ENCODE results near the gene SLC22A23.

SLC22A23 gene

DNA sequence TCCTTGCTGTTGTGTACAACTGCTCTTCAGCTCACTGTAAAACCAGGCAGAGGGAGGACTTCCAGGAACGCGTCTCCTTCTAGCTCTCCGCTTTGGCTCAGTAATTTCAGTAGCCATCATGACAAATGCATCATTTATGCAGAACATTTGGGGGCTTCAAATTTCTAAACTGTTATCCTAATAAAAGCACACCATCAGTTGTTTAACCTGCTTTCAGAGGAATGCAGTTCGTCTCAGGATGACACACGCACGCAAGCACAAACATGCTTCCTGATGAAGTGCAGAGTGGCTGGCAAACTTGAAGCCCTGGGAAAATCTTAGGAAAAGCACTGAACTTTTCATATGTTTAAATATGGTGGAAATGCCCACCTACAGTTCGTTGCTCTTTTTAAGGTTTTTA, 24.4 kb downstream of the SLC22A23 start:
- TF ChIP-seq CTCF (IDR thresholded peaks at IDR 0.05), result no peak
- peaks cover 0 to 7% (median 0%) of the 10 kb centered on the region in 4 donors for H3K4me1 ChIP-seq
- no peak for DNase-seq
- H3K9me3 ChIP-seq, result no peaks in the 10 kb centered on the region
- intact Hi-C loops (cut with DNase I; ENCODE audit: low total_unique reads), result no loop called here
- no peak overlapping the region for H3K4me3 ChIP-seq
- H3K27me3 ChIP-seq, result peaks cover 0 to 6% of the 10 kb centered on the region in 2 donors
- no peaks in the 10 kb centered on the region for H3K36me3 ChIP-seq
- H3K27ac ChIP-seq, result no peak overlapping the region

- Histone ChIP-seq H3K9me3 (no peaks in the 10 kb centered on the region), H3K4me1 (peaks cover 0 to 8% (median 0%) of the 10 kb centered on the region in 4 donors), H3K27ac (no peak overlapping the region), H3K36me3 (no peaks in the 10 kb centered on the region), H3K27me3 (peaks cover 0 to 8% of the 10 kb centered on the region in 2 donors), H3K4me3 (no peak overlapping the region)
- intact Hi-C loops (cut with DNase I; ENCODE audit: low total_unique reads), result no loop called here
- no peak for DNase-seq
- no peak for TF ChIP-seq CTCF (IDR thresholded peaks at IDR 0.05)
Measured at GRCh38 chr6:3431994-3432393, 24.9 kb downstream of the SLC22A23 start.

GRCh38 chr6:3429211-3429610, 27.6 kb downstream of the SLC22A23 start:
- Histone ChIP-seq H3K4me3 (no peak overlapping the region), H3K4me1 (peaks cover 0 to 8% (median 0%) of the 10 kb centered on the region in 4 donors), H3K27ac (no peak overlapping the region), H3K9me3 (no peaks in the 10 kb centered on the region), H3K36me3 (no peaks in the 10 kb centered on the region), H3K27me3 (peaks cover 0 to 9% of the 10 kb centered on the region in 2 donors)
- no peak for TF ChIP-seq CTCF (IDR thresholded peaks at IDR 0.05)
- no peak for DNase-seq
- intact Hi-C loops (cut with DNase I; ENCODE audit: low total_unique reads), result no loop called here

DNA sequence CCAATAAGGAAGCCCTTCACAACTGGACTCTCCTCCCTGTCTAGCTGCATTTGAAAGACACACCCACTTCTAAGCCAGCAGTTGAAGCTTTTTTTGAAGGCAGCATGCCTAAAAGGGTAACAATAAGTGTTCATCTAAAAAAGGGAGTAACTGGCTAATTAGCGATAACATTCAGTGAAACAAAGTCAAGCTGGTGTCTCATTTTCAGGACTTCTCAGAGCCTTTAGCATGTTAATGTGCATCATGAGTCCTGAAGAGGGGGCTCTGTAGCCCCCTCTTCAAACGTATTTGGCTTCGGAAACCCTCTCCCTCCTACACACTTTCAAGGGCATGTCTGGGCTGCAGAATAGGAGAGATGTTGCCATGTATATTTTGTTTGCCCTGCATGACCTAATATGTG, 28.1 kb downstream of the SLC22A23 start:
- no peak for DNase-seq
- Histone ChIP-seq H3K27ac (no peak overlapping the region), H3K4me1 (peaks cover 0 to 8% (median 0%) of the 10 kb centered on the region in 4 donors), H3K27me3 (peaks cover 0 to 9% of the 10 kb centered on the region in 2 donors), H3K9me3 (no peaks in the 10 kb centered on the region), H3K4me3 (no peak overlapping the region), H3K36me3 (no peaks in the 10 kb centered on the region)
- TF ChIP-seq CTCF (IDR thresholded peaks at IDR 0.05), result no peak
- intact Hi-C loops (cut with DNase I; ENCODE audit: low total_unique reads), result no loop called here

- DNase-seq, result no peak
Measured at GRCh38 chr6:3428247-3428646, 28.6 kb downstream of the SLC22A23 start.

More at GRCh38 chr6:3428247-3428646, 28.6 kb downstream of the SLC22A23 start:
- no peak for TF ChIP-seq CTCF (IDR thresholded peaks at IDR 0.05)
- Histone ChIP-seq H3K36me3 (no peaks in the 10 kb centered on the region), H3K27me3 (peaks cover 0 to 9% of the 10 kb centered on the region in 2 donors), H3K4me1 (peaks cover 0 to 8% (median 0%) of the 10 kb centered on the region in 4 donors), H3K9me3 (no peaks in the 10 kb centered on the region), H3K27ac (no peak overlapping the region), H3K4me3 (no peak overlapping the region)
- intact Hi-C loops (cut with DNase I; ENCODE audit: low total_unique reads), result no loop called here

Data from tibial artery (tissue), 4 donors.